ENCODE measurements around the gene FARP2. TPM values are rescaled to one million over a fixed set of nuclear protein-coding genes. Genes with fewer than 3 reads are reported as not detected.

Gene FARP2
- total and polyA plus RNA-seq, 2 of the 13 experiments (the other 11 are each of a cell fraction or from before 2014, with no cell fraction given) = 28.0 to 45.4 TPM

DNA sequence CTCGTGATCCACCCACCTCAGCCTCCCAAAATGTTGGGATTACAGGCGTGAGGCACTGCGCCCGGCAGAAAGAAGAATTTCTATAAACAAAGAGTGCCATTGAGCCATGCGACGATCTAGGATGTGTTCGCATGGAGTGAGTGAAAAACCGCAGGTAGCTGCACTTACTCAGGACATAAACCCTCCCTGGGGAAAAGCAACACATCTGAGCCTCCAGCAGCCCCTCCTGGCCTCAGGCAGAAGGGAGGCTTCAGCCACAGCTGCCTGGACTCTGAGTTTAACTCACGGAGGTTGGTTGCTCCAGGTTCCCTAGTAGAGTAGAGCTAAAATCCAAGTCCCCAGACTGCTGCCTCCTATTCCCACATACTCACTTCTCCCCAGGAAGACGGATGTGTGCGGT lies 163.6 kb downstream of the FARP2 start:
- CTCF ChIA-PET (ENCODE audit: low intra/inter-chr PET ratio, low total read pairs) = no interaction called here
- H3K4me1 ChIP-seq (ENCODE audit: insufficient read depth, low read length) = peaks cover 57% of the 10 kb centered on the region
- DNase-seq (ENCODE audit: low spot score) = no peak
- POLR2A ChIA-PET = interaction anchor here (2.0 kb wide), 1 partner anchor 13 kb away, joined by 5 read pairs; no protein-coding TSS in a partner anchor
- H3K9me3 ChIP-seq (ENCODE audit: low read length) = no peaks in the 10 kb centered on the region
- H4K20me1 ChIP-seq (ENCODE audit: insufficient read depth, low read length) = no peaks in the 10 kb centered on the region
- peak; percentile 60 for ATAC-seq
- H2AFZ ChIP-seq (ENCODE audit: low read length) = no peak overlapping the region
- H3K4me3 ChIP-seq (replicated peaks in 1 of 3; ENCODE audit: insufficient read depth in 1 of 3, low read depth in 2 of 3, low read length in 3 of 3) = no peak overlapping the region
- no peaks in the 10 kb centered on the region for H3K79me2 ChIP-seq (ENCODE audit: insufficient read depth, low read length)
- H3K9ac ChIP-seq (ENCODE audit: insufficient read depth, low read depth, low read length) = no peak overlapping the region
- peak overlapping the region; percentile 60 for H3K4me2 ChIP-seq (ENCODE audit: low read depth, low read length)
- FAIRE-seq = no peak
- no peaks in the 10 kb centered on the region for H3K36me3 ChIP-seq (replicated peaks in 1 of 2; ENCODE audit: control insufficient read depth in 1 of 2, insufficient read depth in 2 of 2, low read length in 2 of 2)
- in situ Hi-C loops (cut with HindIII; ENCODE audit: extremely low pct_ligation_motif_present, low pct_unique_long_range_greater_than_20kb) = no loop called here
- WGBS (ENCODE audit: low lambda C conversion rate) = 46% methylated on average over 11 of the region's 11 CpGs
- BruUV-seq (replicated peaks) = no TSS peak
- H3K27me3 ChIP-seq (ENCODE audit: control insufficient read depth in 1 of 2, insufficient read depth in 2 of 2, low read length in 2 of 2) = no peaks in the 10 kb centered on the region; a peak in 2 of 5 replicates
- no peak overlapping the region for H3K27ac ChIP-seq (ENCODE audit: extremely low read length, insufficient read depth, low read length)
- intact Hi-C loops (cut with micrococcal nuclease; ENCODE audit: unreplicated experiment) = no loop called here
- TF ChIP-seq, protein P1, sequence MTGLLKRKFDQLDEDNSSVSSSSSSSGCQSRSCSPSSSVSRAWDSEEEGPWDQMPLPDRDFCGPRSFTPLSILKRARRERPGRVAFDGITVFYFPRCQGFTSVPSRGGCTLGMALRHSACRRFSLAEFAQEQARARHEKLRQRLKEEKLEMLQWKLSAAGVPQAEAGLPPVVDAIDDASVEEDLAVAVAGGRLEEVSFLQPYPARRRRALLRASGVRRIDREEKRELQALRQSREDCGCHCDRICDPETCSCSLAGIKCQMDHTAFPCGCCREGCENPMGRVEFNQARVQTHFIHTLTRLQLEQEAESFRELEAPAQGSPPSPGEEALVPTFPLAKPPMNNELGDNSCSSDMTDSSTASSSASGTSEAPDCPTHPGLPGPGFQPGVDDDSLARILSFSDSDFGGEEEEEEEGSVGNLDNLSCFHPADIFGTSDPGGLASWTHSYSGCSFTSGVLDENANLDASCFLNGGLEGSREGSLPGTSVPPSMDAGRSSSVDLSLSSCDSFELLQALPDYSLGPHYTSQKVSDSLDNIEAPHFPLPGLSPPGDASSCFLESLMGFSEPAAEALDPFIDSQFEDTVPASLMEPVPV (CRISPR knock-in tag; IDR thresholded peaks at IDR 0.05) = no peak
- TF ChIP-seq MED13 (CRISPR knock-in tag; IDR thresholded peaks at IDR 0.05) (no peak), ZNF777 (CRISPR knock-in tag; IDR thresholded peaks at IDR 0.05) (no peak), ZNF607 (CRISPR knock-in tag; IDR thresholded peaks at IDR 0.05; ENCODE audit: borderline replicate concordance) (0 out of 2 replicates have a peak, but pooled peaks have one; percentile 22), KDM2A (CRISPR knock-in tag; IDR thresholded peaks at IDR 0.05; ENCODE audit: borderline replicate concordance, low read depth) (0 out of 2 replicates have a peak, but pooled peaks have one; percentile 15), XRCC5 (optimal IDR thresholded peaks at IDR 0.05; ENCODE audit: low read length) (no peak), STAG1 (CRISPR knock-in tag; IDR thresholded peaks at IDR 0.05) (peak; percentile 20; the same call in 1 of the 2 replicates), ZNF10 (CRISPR knock-in tag; IDR thresholded peaks at IDR 0.05; ENCODE audit: borderline replicate concordance, low read depth) (no peak), NFYC (CRISPR knock-in tag; IDR thresholded peaks at IDR 0.05) (no peak), MTA3 (CRISPR knock-in tag; IDR thresholded peaks at IDR 0.05) (no peak), CBFB (CRISPR knock-in tag; IDR thresholded peaks at IDR 0.05) (no peak), ZNF572 (CRISPR knock-in tag; IDR thresholded peaks at IDR 0.05) (no peak), NFKB2 (CRISPR knock-in tag; IDR thresholded peaks at IDR 0.05; ENCODE audit: borderline replicate concordance) (no peak), ZNF816 (CRISPR knock-in tag; IDR thresholded peaks at IDR 0.05; ENCODE audit: borderline replicate concordance) (0 out of 2 replicates have a peak, but pooled peaks have one; percentile 27), MIER3 (CRISPR knock-in tag; IDR thresholded peaks at IDR 0.05; ENCODE audit: borderline replicate concordance) (no peak), ZNF205 (CRISPR knock-in tag; IDR thresholded peaks at IDR 0.05) (no peak)
- TF ChIP-seq, protein P2, sequence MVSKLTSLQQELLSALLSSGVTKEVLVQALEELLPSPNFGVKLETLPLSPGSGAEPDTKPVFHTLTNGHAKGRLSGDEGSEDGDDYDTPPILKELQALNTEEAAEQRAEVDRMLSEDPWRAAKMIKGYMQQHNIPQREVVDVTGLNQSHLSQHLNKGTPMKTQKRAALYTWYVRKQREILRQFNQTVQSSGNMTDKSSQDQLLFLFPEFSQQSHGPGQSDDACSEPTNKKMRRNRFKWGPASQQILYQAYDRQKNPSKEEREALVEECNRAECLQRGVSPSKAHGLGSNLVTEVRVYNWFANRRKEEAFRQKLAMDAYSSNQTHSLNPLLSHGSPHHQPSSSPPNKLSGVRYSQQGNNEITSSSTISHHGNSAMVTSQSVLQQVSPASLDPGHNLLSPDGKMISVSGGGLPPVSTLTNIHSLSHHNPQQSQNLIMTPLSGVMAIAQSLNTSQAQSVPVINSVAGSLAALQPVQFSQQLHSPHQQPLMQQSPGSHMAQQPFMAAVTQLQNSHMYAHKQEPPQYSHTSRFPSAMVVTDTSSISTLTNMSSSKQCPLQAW (CRISPR knock-in tag; IDR thresholded peaks at IDR 0.05) = no peak
- TF ChIP-seq, protein P3, sequence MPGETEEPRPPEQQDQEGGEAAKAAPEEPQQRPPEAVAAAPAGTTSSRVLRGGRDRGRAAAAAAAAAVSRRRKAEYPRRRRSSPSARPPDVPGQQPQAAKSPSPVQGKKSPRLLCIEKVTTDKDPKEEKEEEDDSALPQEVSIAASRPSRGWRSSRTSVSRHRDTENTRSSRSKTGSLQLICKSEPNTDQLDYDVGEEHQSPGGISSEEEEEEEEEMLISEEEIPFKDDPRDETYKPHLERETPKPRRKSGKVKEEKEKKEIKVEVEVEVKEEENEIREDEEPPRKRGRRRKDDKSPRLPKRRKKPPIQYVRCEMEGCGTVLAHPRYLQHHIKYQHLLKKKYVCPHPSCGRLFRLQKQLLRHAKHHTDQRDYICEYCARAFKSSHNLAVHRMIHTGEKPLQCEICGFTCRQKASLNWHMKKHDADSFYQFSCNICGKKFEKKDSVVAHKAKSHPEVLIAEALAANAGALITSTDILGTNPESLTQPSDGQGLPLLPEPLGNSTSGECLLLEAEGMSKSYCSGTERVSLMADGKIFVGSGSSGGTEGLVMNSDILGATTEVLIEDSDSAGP (CRISPR knock-in tag; IDR thresholded peaks at IDR 0.05; ENCODE audit: borderline replicate concordance) = no peak
- TF ChIP-seq, protein P4, sequence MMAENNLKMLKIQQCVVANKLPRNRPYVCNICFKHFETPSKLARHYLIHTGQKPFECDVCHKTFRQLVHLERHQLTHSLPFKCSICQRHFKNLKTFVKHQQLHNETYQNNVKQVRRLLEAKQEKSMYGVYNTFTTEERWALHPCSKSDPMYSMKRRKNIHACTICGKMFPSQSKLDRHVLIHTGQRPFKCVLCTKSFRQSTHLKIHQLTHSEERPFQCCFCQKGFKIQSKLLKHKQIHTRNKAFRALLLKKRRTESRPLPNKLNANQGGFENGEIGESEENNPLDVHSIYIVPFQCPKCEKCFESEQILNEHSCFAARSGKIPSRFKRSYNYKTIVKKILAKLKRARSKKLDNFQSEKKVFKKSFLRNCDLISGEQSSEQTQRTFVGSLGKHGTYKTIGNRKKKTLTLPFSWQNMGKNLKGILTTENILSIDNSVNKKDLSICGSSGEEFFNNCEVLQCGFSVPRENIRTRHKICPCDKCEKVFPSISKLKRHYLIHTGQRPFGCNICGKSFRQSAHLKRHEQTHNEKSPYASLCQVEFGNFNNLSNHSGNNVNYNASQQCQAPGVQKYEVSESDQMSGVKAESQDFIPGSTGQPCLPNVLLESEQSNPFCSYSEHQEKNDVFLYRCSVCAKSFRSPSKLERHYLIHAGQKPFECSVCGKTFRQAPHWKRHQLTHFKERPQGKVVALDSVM (CRISPR knock-in tag; IDR thresholded peaks at IDR 0.05) = peak; percentile 14; the same call in 1 of the 2 replicates

Measured in HepG2 (cell line).